Measurements from ENCODE around the gene TELO2.
"Not testable (repeated sequence)": the region's sequence is repeated elsewhere in the genome, so short reads cannot be mapped to it uniquely, and the experiment has no call there.

Gene TELO2

DNA sequence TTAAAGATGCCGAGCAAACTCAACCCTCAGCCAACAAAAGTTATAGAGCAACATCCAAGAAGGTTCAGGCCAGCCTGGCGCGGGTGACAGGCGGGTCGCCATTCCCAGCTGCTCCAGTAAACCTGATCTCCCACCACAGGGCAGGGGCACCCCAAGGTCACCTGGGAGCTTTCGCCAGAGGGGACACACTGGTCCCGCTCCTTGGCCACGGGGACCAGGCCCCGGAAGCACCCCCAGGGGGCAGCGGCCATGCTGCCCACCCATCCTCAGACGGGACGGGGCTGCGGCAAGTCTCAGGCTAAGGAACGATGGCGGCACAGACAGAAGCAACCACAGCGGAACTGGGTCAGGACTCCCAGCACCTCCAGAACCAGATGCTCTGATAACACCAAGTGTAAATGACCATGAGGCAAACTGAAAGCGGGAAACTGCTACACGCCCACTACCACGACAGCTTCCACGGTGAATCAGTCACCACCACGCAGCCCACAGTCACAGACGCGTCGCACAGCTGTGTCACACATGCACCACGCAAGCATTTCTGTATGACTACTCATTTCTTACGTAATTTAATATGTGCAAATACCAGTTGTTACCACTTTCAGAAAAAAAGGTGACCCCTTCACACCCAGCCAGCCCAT, 34.7 kb upstream of the TELO2 start:
- DNase-seq: no peak

DNA sequence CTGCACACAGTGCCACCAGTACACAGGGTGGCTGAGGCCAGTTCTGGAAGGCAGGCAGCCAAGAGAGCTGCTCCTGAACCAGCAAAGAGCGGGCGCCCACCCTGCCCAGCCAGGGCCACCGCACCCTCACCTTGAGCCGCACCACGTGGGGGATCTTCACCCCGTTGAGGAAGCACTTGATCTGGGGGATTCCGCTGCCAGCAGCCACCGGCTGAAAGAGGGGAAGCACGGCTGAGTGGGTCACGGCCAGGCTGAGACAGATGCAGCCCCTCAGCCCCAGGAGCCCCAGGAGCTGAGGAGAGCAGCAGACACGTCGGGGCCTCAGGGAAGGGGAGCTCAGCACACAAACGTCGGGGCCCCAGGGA, 34.2 kb upstream of the TELO2 start:
- DNase-seq: no peak

DNA sequence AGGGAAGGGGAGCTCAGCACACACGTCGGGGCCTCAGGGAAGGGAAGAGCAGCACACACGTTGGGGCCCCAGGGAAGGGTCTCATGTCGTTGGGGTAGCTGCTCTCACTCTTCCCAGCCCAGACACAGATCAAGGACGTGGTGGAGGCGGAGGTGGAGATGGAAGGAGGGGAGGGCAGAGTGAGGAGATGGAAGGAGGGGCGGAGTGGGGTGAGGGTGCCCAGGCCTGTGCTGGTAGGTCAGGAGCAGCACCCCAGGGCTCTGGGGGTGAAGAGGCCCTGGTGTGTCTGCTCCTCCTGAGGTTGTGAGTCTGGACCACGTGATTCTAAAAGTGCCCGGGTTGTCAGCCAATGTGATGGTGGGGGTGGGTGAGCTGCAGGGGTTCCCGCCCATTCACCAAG, 33.2 kb upstream of the TELO2 start:
- no peak for DNase-seq

DNA sequence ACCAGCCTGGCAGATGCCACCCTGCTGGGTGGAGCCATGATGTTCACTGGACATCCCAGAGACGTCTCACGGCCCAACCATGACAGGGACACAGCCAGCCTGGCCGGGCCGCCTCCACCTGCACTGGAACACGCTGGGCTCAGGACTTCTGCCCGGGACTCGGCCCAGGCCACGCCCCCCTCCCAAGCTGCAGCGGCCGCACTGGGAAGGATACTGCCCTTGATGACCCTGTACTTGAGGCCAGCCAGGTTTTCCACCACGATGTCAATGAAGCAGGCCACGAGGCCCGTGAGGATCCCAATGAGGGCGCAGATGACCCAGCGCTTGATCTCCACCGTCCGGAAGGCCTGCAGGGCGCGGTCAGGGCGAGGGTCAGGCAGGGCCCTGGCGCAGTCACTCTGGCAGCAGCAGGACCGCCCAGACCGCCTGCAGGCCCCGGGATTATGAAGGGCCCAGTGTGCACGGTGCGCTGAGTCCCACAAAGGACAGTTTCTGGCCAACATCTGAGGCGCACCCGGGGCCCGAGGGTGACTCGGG, 32.5 kb upstream of the TELO2 start:
- no peak for DNase-seq

GRCh38 chr16:1461146-1461545, 32.0 kb upstream of the TELO2 start:
- no peak for DNase-seq

DNA sequence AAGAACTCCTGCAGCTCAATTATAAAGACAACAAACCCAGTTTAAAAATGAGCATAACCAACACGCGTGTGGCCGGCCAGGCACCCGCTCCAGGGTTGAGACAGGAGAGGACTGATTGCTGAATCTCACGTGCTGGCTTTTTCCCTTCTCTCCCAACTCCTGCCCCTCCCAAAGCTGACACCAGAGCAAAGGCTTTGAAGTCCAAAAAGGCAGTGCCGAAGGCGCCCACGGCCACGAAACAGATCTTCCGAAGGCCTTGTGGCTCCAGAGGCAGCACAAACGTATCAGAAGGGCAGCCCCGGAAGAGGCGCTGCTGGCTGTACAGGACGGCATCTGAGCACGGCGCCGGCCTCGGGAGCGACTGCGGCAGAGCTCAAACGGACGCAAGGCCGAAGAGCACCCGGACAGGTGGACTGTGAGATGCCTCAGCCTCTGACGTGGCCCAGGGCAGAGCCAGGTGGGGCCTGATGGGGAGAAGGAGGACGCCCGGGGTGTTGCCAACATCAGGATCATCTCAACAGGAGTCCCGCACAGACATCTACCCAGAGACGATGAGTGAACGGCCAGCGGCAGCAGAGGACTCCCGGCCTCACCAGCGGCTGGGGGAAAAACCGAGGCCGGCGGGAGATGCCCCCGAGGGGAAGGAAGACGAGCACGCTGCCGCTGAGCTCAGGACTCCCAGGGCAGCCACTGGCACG, 28.8 kb upstream of the TELO2 start:
- no peak for DNase-seq

DNA sequence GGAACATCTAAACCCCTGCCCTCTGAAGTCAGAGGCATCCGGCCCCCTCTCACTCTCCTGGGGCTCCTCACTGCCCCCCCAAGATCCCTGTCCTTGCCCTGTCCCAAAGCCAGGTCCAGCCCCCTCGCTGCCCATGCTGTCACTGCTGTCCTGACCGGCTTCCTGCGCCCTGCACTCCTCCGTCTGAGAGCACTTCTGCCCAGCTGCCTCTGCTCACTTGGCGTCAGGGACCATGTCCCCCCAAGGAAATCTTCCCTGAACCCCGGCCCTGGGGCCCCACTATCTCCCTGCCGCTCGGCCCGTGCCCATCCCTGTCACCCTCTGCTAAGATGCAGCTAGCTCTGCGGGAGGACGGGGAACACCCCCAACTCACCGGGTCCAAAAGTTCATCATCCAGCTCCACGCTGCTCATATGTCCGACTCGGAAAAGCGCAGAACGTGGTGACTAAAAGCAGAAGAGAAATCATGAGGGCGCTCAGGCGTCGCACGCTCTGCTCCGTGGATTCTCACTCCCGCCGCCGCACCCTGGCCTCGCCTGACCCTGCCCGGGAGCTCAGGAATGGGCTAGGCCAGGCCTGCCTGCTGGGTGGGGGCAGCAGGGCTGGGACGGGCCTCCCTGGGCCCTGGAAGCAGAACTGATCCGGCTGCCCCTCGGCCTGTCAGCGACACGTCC, 28.1 kb upstream of the TELO2 start:
- no peak for DNase-seq

GRCh38 chr16:1465567-1465915, 27.6 kb upstream of the TELO2 start:
- no peak for DNase-seq

GRCh38 chr16:1466054-1466453, 27.1 kb upstream of the TELO2 start:
- no peak for DNase-seq

GRCh38 chr16:1466968-1467521, 26.1 kb upstream of the TELO2 start:
- no peak for DNase-seq

- DNase-seq: no peak
These were observed 24.7 kb upstream of the TELO2 start for GRCh38 chr16:1468426-1468810.

- not testable (repeated sequence) for DNase-seq
These were observed 24.0 kb upstream of the TELO2 start for GRCh38 chr16:1469141-1469540.

GRCh38 chr16:1469693-1470201, 23.4 kb upstream of the TELO2 start:
- DNase-seq: no peak

DNA sequence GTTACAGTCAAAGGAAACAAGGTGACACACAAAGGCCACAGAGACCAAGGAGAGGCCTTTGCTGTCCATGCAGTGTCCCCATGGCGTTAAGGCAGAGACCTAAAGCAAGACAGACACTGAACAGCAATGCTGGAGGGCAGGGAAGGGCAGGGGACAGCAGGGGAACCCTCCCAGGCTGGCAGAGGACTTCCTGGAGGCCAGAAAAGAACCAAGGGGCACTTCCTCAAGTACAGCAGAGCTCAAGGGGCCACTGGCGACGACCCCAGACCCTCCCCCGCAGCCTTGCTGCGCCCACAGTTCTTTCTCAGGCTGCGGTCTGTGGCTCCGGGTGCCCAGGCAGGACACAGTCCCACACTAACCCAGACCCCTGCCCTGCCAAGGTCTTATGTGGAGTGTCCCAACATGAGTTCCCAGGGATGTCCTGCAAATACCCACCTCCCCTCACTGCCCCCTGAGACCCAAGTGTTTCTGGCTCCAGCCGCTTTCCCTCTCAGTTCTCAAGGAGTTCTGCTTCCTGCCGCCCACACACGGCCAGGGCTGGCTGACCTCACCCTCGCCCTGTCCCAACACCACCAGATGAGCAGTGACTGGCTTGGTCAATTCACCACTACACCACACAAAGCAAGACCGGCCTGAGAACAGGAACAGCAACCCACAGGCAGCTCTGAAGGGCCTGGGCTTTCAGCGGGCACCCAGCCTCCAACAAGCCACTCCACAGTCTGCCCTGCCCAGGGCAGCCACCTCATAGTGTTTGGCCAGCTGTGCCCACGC, 22.5 kb upstream of the TELO2 start:
- no peak for DNase-seq

GRCh38 chr16:1471569-1472194, 21.5 kb upstream of the TELO2 start:
- no peak for DNase-seq

DNA sequence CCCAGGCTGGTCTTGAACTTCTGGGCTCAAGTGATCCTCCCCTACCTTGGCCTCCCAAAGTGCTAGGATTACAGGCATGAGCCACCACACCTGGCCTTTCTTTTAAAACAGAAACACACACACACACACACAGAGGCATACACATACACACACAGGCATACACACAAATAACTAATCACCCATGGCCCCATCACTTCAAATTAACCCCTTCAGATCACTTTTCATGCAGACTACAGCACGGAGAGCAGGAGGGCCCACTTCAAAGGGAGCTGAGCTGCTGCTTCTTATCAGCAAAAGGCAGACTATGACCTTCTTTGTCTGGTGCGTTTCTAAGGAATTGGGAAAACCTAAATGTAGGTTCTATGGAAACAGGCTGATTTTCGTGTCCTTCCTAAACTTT, 20.2 kb upstream of the TELO2 start:
- DNase-seq: no peak

GRCh38 chr16:1474082-1474795, 18.9 kb upstream of the TELO2 start:
- no peak for DNase-seq

- DNase-seq: peak; percentile 84 to 87
These were observed 18.2 kb upstream of the TELO2 start, which contains the start of gene CLCN7 for GRCh38 chr16:1474796-1475551. Gene CLCN7, minus strand, starts transcription at chr16:1475028. Its CDS starts 54 bp downstream, at chr16:1474974.

DNA sequence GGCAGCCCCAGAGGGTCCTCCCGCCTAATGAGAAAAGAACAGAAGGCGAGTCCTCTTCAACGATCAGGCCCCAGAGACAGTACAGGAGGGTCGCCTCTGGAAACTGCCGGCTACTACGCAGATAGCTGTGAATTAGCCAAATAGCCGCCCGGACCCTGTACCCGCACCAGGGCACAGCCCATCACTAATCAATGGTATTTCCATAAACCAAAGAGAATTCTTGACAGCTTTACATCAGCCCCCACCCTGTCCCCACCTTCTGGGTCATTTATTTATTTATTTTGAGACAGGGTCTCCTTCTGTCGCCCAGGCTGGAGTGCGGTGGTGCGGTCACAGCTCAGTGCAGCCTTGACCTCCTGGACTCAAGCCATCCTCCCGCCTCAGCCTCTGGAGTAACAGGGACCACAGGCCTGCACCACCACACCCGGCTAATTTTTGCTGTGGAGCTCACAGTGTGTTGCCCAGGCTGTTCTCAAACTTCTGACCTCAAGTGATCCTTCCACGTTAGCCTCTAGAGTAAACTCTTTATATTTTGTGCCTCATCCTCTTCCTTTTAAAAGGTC, 17.5 kb upstream of the TELO2 start:
- DNase-seq: no peak

DNA sequence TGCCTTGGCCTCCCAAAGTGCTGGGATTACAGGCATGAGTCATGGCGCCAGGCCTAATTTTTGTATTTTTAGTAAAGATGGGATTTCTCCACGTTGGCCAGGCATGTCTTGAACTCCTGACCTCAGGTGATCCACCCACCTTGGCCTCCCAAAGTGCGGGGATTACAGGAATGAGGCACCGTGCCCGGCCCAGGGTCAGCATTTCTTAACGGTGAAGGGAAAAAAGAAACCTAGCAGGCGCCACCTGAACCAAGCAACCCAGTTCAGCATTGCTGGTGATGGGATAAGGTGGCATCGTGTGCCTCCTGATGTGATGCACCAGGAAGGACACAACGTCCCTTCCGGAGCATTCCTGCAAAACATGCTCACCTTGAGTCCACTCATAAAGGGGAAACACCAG, 16.1 kb upstream of the TELO2 start:
- no peak for DNase-seq

Data from stimulated activated CD4-positive, alpha-beta T cell treated with anti-CD3 and anti-CD28 coated beads, Interleukin-4, amount 100 ng/mL, for 4 hours (primary cell).